ENCODE measurements around the gene GDF15.
A peak's percentile ranks its signal among the peaks of the same experiment; 100 is the strongest.

GDF15 gene

GRCh38 chr19:18368504-18369222 is 17.3 kb upstream of the GDF15 start:
- peaks cover 42% of the 10 kb centered on the region for H3K4me1 Mint-ChIP-seq
- no peak for DNase-seq
- H3K36me3 Mint-ChIP-seq (ENCODE audit: low read depth) = peaks cover 5% of the 10 kb centered on the region
- peaks cover 7% of the 10 kb centered on the region for H3K9me3 Mint-ChIP-seq
- no peak overlapping the region for H3K4me3 Mint-ChIP-seq
- H3K27me3 Mint-ChIP-seq (ENCODE audit: low read depth, poor library complexity) = no peaks in the 10 kb centered on the region
- TF ChIP-seq CTCF (IDR thresholded peaks at IDR 0.05) = no peak
- peak overlapping the region; percentile 95 for H3K27ac Mint-ChIP-seq

DNA sequence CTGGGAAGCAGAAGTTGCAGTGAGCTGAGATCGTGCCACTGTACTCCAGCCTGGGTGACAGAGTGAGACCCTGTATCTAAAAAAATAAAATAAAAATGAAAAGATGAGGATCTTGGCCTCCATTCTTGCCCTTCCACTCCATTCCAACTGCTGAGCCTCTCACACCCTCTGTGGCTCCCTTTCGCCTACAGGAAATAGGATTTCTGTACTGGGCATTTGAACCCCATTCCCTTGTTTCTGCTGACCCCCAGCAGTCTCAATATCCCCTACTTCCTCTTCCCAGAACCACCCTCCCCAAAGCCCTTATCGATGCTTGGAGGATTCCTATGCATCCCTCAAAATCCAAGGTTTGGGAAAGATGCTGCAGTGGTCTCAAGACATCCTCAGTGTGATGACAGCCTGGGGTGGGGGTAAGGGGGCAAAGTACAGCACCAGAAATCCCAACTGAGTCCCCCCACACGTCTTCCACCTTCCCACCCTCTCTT is 12.5 kb upstream of the GDF15 start:
- H3K27ac Mint-ChIP-seq = peak overlapping the region; percentile 97
- no peak for TF ChIP-seq CTCF (IDR thresholded peaks at IDR 0.05)
- H3K27me3 Mint-ChIP-seq (ENCODE audit: low read depth, poor library complexity) = no peaks in the 10 kb centered on the region
- no peaks in the 10 kb centered on the region for H3K9me3 Mint-ChIP-seq
- H3K36me3 Mint-ChIP-seq (ENCODE audit: low read depth) = no peaks in the 10 kb centered on the region
- peaks cover 43% of the 10 kb centered on the region for H3K4me1 Mint-ChIP-seq
- no peak for DNase-seq
- no peak overlapping the region for H3K4me3 Mint-ChIP-seq

DNA sequence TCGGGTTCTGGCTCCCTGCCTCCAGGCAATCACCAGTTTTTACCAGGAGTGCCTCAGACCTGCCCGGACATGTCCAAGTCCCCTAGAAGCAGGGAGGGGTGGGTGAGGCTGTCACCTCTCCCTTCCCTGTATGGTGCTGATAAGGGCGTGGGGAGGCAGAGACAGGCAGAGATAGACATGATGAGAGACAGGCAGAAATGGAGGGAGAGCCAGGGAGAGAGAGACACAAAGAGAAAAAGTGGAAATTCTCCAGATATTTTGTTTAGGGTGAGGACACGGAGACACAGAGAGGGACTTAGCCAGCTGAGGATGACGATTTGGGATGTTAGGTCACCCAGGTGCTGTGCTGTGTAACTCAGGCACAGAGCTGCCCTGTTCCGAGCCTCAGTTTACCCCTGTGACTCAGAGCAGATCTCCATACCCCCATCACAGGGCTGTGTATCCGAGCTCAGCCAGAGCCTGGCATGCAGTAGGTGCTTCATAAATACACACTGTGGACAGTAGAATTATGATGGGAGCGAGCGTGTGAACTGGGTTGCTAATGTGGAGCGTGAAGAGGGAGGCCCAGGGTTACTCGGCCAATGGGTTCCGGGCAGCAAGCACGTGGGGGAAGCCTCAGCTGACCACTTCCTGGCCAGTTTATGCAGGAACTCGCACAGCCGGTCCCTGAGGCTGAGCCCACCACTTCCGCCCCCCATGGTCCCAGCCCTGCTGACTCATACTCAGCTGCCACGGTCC is 11.9 kb upstream of the GDF15 start:
- Mint-ChIP-seq H3K27me3 (ENCODE audit: low read depth, poor library complexity) (no peaks in the 10 kb centered on the region), H3K36me3 (ENCODE audit: low read depth) (no peaks in the 10 kb centered on the region), H3K4me1 (peaks cover 37% of the 10 kb centered on the region), H3K4me3 (no peak overlapping the region), H3K9me3 (no peaks in the 10 kb centered on the region), H3K27ac (peak overlapping the region; percentile 97)
- peak; percentile 75 for DNase-seq
- TF ChIP-seq CTCF (IDR thresholded peaks at IDR 0.05) = no peak

DNA sequence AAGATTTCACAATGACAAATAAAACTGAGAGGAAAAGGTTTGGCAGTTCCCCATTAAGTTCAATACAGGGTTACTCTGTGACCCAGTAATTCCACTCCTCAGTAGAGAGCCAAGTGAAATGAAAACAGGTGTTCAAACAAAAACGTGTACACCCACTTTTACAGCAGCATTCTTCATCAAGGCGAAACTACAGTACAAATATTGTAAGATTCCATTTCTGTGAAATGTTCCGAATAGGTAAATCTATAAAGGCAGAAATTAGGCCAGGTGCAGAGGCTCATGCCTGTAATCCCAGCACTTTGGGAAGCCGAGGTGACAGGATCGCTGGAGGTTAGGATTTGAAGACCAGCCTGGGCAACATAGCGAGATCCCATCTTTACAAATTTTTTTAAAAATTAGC is 8.9 kb upstream of the GDF15 start:
- Mint-ChIP-seq H3K27ac (peak overlapping the region; percentile 83), H3K4me3 (no peak overlapping the region)

DNA sequence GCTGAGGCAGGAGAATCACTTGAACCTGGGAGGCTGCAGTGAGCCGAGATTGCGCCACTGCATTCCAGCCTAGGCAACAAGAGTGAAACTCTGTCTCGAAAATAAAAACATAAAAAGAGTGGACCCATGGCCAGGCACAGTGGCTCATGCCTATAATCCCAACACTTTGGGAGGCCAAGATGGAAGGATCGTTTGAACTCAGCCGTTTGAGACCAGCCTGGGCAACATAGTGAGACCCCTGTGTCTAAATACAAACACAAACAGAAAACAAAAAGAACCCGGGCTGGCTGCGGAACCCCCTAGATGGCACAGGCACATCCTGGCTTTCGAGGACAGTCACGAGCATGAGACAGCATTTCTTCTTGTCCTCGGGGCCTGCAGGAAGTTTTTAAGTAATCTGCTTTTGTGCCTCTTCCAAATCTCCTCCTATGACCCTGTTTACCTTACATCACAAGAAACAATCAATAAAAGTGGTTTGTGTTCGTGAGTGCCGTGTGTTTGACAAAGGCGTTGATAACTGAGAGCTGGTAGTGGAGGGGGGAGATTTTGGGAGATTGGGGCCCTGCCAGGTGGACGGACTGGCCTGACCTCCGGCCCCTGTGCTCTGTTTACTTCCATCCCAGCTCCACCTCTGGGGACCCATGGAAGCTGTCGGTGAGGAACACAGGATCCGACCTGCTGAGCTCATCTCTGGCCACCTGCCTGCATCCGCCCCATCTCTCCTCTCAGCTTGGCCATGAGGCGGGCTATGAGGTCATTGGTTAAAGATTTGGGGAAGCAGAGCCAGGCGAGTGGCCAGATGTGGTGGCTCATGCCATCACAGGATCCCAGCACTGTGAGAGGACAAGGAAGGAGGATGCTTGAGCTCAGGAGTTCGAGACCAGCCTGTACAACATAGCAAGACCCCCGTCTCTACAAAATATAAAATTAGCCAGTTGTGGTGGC is 5.9 kb upstream of the GDF15 start:
- no peaks in the 10 kb centered on the region for H3K36me3 Mint-ChIP-seq (ENCODE audit: low read depth)
- no peak overlapping the region for H3K4me3 Mint-ChIP-seq
- H3K27me3 Mint-ChIP-seq (ENCODE audit: low read depth, poor library complexity) = peaks cover 8% of the 10 kb centered on the region
- H3K27ac Mint-ChIP-seq = no peak overlapping the region
- TF ChIP-seq CTCF (IDR thresholded peaks at IDR 0.05) = no peak
- no peaks in the 10 kb centered on the region for H3K9me3 Mint-ChIP-seq
- no peak for DNase-seq
- H3K4me1 Mint-ChIP-seq = peaks cover 40% of the 10 kb centered on the region

More for the DNA sequence above, 8.9 kb upstream of the GDF15 start:
- H3K27me3 Mint-ChIP-seq (ENCODE audit: low read depth, poor library complexity) = peaks cover 4% of the 10 kb centered on the region
- no peaks in the 10 kb centered on the region for H3K9me3 Mint-ChIP-seq
- TF ChIP-seq CTCF (IDR thresholded peaks at IDR 0.05) = no peak
- H3K36me3 Mint-ChIP-seq (ENCODE audit: low read depth) = no peaks in the 10 kb centered on the region
- H3K4me1 Mint-ChIP-seq = peaks cover 41% of the 10 kb centered on the region
- no peak for DNase-seq

All from nephron progenitor cell (in vitro differentiated cells).